DND-41 (cell line): ENCODE data around the gene EXOC6.

Experiments used
- ATAC-seq: fragments of 200-7000 bp; cut with Tn5 transposase; 3 replicates; pipeline ENCODE4 v1.9.1; 2021; ENCODE audit warnings: low read depth; ENCODE audit not compliant: insufficient read depth
- DNase-seq: peaks from one replicate; pipeline ENCODE4 v3.0.0-alpha.2; 2020
- H2AFZ ChIP-seq: 2 replicates; pipeline ENCODE4 v1.6.0; 2012; ENCODE audit warnings: low read depth, low read length
- H3K27ac ChIP-seq: 2 replicates; pipeline ENCODE4 v1.5.1; 2012; ENCODE audit warnings: low read length, inconsistent platforms
- H3K27me3 ChIP-seq: fragments of 200-600 bp; sonication (generic); 2 replicates; pipeline ENCODE4 v1.6.0; 2012; ENCODE audit warnings: low read length, mild to moderate bottlenecking, inconsistent platforms; ENCODE audit not compliant: insufficient read depth, poor library complexity
- H3K36me3 ChIP-seq: 2 replicates; pipeline ENCODE4 v1.5.1; 2012; ENCODE audit warnings: low read length, inconsistent platforms; ENCODE audit not compliant: insufficient read depth
- H3K4me1 ChIP-seq: 2 replicates; pipeline ENCODE4 v1.5.1; 2012; ENCODE audit warnings: mild to moderate bottlenecking, low read length; ENCODE audit not compliant: insufficient read depth
- H3K4me2 ChIP-seq: 2 replicates; pipeline ENCODE4 v1.6.0; 2012; ENCODE audit warnings: mild to moderate bottlenecking, moderate library complexity, low read length, inconsistent platforms; ENCODE audit not compliant: insufficient read depth
- H3K4me3 ChIP-seq, 2 experiments: fragments of 200-600 bp in 1 of 2; shearing (Covaris generic) in 1 of 2; 2 replicates each; pipeline ENCODE4 v1.5.1; 2012 to 2016; ENCODE audit warnings: inconsistent platforms in 2 of 2, low read length in 2 of 2, mild to moderate bottlenecking in 2 of 2, low read depth in 1 of 2, moderate library complexity in 1 of 2
- H3K79me2 ChIP-seq: 2 replicates; pipeline ENCODE4 v1.6.0; 2012; ENCODE audit warnings: low read length, inconsistent platforms; ENCODE audit not compliant: insufficient read depth
- H3K9ac ChIP-seq: 2 replicates; pipeline ENCODE4 v1.6.0; 2012; ENCODE audit warnings: low read depth, mild to moderate bottlenecking, inconsistent platforms, low read length, moderate library complexity
- H3K9me3 ChIP-seq: 2 replicates; pipeline ENCODE4 v1.5.1; 2012; ENCODE audit warnings: low read length, moderate library complexity, mild to moderate bottlenecking, inconsistent platforms; ENCODE audit not compliant: insufficient read depth, severe bottlenecking
- H4K20me1 ChIP-seq: 2 replicates; pipeline ENCODE4 v1.6.0; 2012; ENCODE audit warnings: low read length; ENCODE audit not compliant: insufficient read depth
- EZH2 ChIP-seq: IDR thresholded peaks from 3 replicates; pipeline ENCODE4 v1.6.1; 2012; ENCODE audit warnings: borderline replicate concordance, low read depth, mild to moderate bottlenecking, moderate library complexity, low read length, inconsistent platforms; ENCODE audit not compliant: severe bottlenecking
- TF ChIP-seq, protein P1 (sequence below): IDR thresholded peaks from 2 replicates; pipeline ENCODE4 v1.5.1; 2012; ENCODE audit warnings: borderline replicate concordance, low read length, moderate library complexity, mild to moderate bottlenecking; ENCODE audit not compliant: poor library complexity, severe bottlenecking; ENCODE audit errors: extremely low read depth

EXOC6 gene

DNA sequence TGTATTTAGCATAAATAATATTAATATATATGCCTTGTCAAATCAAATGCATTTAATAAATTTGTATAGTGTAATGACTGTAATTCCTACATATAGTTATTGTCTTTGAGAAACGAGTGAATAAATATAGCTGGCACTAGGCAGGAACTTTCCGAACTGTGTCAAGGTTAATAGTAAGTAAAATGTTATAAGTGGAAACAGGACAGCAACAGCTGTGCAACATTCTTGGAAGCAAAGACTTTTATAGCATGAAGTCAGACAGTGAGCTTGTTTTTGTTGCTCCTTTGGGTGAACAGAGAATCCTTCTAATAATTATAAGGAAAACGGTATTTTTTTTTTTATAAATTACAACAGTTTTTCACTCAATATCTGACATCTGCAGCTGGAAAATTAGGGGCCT lies 14.0 kb upstream of the EXOC6 start:
- Histone ChIP-seq H3K27ac (no peak overlapping the region), H3K9ac (no peak overlapping the region), H3K79me2 (no peaks in the 10 kb centered on the region), H2AFZ (no peak overlapping the region), H3K9me3 (no peaks in the 10 kb centered on the region), H3K4me2 (no peak overlapping the region), H3K4me1 (peaks cover 20% of the 10 kb centered on the region), H4K20me1 (no peaks in the 10 kb centered on the region), H3K4me3 (no peak overlapping the region), H3K27me3 (no peaks in the 10 kb centered on the region), H3K36me3 (no peaks in the 10 kb centered on the region)
- ATAC-seq (no peak), DNase-seq (no peak)
- no peak for TF ChIP-seq EZH2
- TF ChIP-seq, protein P1, sequence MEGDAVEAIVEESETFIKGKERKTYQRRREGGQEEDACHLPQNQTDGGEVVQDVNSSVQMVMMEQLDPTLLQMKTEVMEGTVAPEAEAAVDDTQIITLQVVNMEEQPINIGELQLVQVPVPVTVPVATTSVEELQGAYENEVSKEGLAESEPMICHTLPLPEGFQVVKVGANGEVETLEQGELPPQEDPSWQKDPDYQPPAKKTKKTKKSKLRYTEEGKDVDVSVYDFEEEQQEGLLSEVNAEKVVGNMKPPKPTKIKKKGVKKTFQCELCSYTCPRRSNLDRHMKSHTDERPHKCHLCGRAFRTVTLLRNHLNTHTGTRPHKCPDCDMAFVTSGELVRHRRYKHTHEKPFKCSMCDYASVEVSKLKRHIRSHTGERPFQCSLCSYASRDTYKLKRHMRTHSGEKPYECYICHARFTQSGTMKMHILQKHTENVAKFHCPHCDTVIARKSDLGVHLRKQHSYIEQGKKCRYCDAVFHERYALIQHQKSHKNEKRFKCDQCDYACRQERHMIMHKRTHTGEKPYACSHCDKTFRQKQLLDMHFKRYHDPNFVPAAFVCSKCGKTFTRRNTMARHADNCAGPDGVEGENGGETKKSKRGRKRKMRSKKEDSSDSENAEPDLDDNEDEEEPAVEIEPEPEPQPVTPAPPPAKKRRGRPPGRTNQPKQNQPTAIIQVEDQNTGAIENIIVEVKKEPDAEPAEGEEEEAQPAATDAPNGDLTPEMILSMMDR = no peak

DNA sequence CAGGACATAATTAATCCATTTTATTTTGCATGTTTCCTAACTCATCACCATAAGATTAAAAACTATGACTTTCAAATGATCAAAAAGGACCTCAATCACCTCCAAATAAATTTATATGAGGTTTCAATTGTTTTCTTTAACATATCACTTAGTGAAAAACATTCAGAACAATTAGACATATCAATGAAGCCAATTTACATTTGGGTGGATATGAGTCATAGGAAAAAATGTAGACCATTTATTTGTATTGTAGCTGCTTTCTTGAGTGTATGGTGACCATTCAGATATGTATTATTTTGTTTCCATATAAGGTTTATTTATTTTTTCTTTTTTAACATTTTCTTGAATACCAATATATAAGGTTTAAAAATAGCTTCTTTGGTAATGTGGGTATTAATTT lies 13.3 kb upstream of the EXOC6 start:
- Histone ChIP-seq H2AFZ (no peak overlapping the region), H3K36me3 (no peaks in the 10 kb centered on the region), H3K27ac (no peak overlapping the region), H3K4me1 (peaks cover 20% of the 10 kb centered on the region), H4K20me1 (no peaks in the 10 kb centered on the region), H3K9ac (no peak overlapping the region), H3K27me3 (no peaks in the 10 kb centered on the region), H3K79me2 (no peaks in the 10 kb centered on the region), H3K4me3 (no peak overlapping the region), H3K4me2 (no peak overlapping the region), H3K9me3 (no peaks in the 10 kb centered on the region)
- DNase-seq = no peak
- TF ChIP-seq, protein P1 = no peak
- TF ChIP-seq EZH2 = no peak
- ATAC-seq = no peak

DNA sequence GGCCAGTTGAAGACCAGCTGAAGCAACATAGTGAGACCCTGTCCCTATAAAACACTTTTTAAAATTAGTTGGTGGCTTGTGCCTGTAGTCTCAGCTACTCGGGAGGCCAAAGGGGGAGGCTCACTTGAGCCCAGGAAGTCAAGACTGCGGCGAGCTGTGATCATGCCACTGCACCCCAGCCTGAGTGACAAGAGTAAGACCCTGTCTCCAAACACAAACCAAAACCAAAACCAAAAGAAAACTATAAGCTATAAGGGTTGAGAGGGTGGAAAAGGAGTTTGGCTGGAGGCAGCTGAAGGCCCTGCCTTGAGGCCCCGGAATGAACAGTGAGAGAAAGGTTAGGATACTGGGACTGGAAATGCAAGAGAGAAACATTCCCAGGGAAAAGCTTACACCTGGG lies 10.9 kb upstream of the EXOC6 start:
- 0 out of 2 replicates have a peak overlapping the region, but pooled peaks have one; percentile 3 for H3K4me2 ChIP-seq
- no peaks in the 10 kb centered on the region for H3K79me2 ChIP-seq
- no peak overlapping the region; the same call in 1 of the 2 replicates for H3K9ac ChIP-seq
- H3K4me1 ChIP-seq = peaks cover 11% of the 10 kb centered on the region
- H2AFZ ChIP-seq = peak overlapping the region; percentile 13; the same call in 1 of the 2 replicates
- no peaks in the 10 kb centered on the region for H3K36me3 ChIP-seq
- H3K4me3 ChIP-seq = no peak overlapping the region
- no peaks in the 10 kb centered on the region for H4K20me1 ChIP-seq
- no peaks in the 10 kb centered on the region for H3K9me3 ChIP-seq
- no peaks in the 10 kb centered on the region for H3K27me3 ChIP-seq
- peak; percentile 88 for ATAC-seq
- DNase-seq = peak; percentile 32
- no peak overlapping the region for H3K27ac ChIP-seq
- TF ChIP-seq EZH2 = no peak
- TF ChIP-seq, protein P1 = no peak
